Fibroblast of lung (primary cell): Measurements from ENCODE around the gene ZNF805. TPM values are rescaled to one million over a fixed set of nuclear protein-coding genes. Genes with fewer than 3 reads are reported as not detected.
A peak's percentile ranks its signal among the peaks of the same experiment; 100 is the strongest.
"Not testable (repeated sequence)": the region's sequence is repeated elsewhere in the genome, so short reads cannot be mapped to it uniquely, and the experiment has no call there.

ENCODE experiments used
- DNase-seq, 2 donors: peaks; one replicate each; pipeline versions ENCODE4 v3.0.0 to v3.0.0-alpha.2; 2010; ENCODE audit warnings: low read depth in 2 of 2
- H2AFZ ChIP-seq: 2 replicates; pipeline ENCODE4 v1.5.1; 2012; ENCODE audit warnings: low read length, control low read depth, inconsistent platforms
- H3K27ac ChIP-seq: 2 replicates; pipeline ENCODE4 v1.5.1; 2011; ENCODE audit warnings: low read length, control low read depth; ENCODE audit not compliant: insufficient read depth
- H3K27me3 ChIP-seq: 2 replicates; pipeline ENCODE4 v1.5.1; 2011; ENCODE audit warnings: mild to moderate bottlenecking, low read length; ENCODE audit not compliant: control insufficient read depth, insufficient read depth
- H3K36me3 ChIP-seq: 2 replicates; pipeline ENCODE4 v1.5.1; 2011; ENCODE audit warnings: low read length; ENCODE audit not compliant: control insufficient read depth, insufficient read depth
- H3K4me1 ChIP-seq: 2 replicates; pipeline ENCODE4 v1.5.1; 2011; ENCODE audit warnings: low read length; ENCODE audit not compliant: control insufficient read depth, insufficient read depth; ENCODE audit errors: extremely low read depth
- H3K4me2 ChIP-seq: 2 replicates; pipeline ENCODE4 v1.5.1; 2011; ENCODE audit warnings: low read length, control low read depth; ENCODE audit not compliant: insufficient read depth; ENCODE audit errors: extremely low read depth
- H3K4me3 ChIP-seq, 4 experiments: fragments of 200-600 bp in 1 of 4; sonication (generic) in 1 of 4; replicated peaks in 1 of 4; 2 replicates each; pipeline ENCODE4 v1.5.1; 2011 to 2016; ENCODE audit warnings: low read length in 4 of 4, low read depth in 3 of 4, mild to moderate bottlenecking in 3 of 4, control low read depth in 2 of 4, inconsistent platforms in 1 of 4, mixed read lengths in 1 of 4; ENCODE audit not compliant: insufficient read depth in 1 of 4; ENCODE audit errors: control extremely low read depth in 1 of 4
- H3K79me2 ChIP-seq: 2 replicates; pipeline ENCODE4 v1.5.1; 2012; ENCODE audit warnings: mild to moderate bottlenecking, low read length, inconsistent platforms; ENCODE audit not compliant: control insufficient read depth, insufficient read depth
- H3K9ac ChIP-seq: 2 replicates; pipeline ENCODE4 v1.5.1; 2011; ENCODE audit warnings: mild to moderate bottlenecking, low read length, control low read depth; ENCODE audit not compliant: insufficient read depth
- H3K9me3 ChIP-seq: 2 replicates; pipeline ENCODE4 v1.5.1; 2012; ENCODE audit warnings: low read depth, low read length; ENCODE audit not compliant: control insufficient read depth, insufficient read depth
- H4K20me1 ChIP-seq: 2 replicates; pipeline ENCODE4 v1.5.1; 2011; ENCODE audit warnings: low read length; ENCODE audit not compliant: control insufficient read depth, insufficient read depth; ENCODE audit errors: extremely low read depth
- EZH2 ChIP-seq: IDR thresholded peaks from 2 replicates; pipeline ENCODE4 v1.5.1; 2012; ENCODE audit warnings: low read length, control low read depth, mild to moderate bottlenecking; ENCODE audit errors: missing control alignments
- polyA plus RNA-seq, 2 donors: library from polyadenylated mRNA; depleted of rRNA in 1 of 2; stranded (reverse) in 1 of 2; unstranded in 1 of 2; fragments of >200 nt; gene quantifications; 2 replicates each; pipeline ENCODE4 v1.2.1, GENCODE V29; 2011 to 2012; ENCODE audit warnings: missing spikeins in 1 of 2
- total RNA-seq: library from RNA; depleted of rRNA; stranded (reverse); fragments of >200 nt; gene quantifications from 2 replicates; pipeline ENCODE4 v1.2.1, GENCODE V29; 2014
- TF ChIP-seq, protein P1 (sequence below), 2 donors: IDR thresholded peaks in 1 of 2; conservative IDR thresholded peaks in 1 of 2; 1 replicate in 1 of 2; 2 replicates in 1 of 2; pipeline ENCODE4 v1.5.1; 2011 to 2012; ENCODE audit warnings: low read length in 2 of 2, control low read depth in 1 of 2, inconsistent platforms in 1 of 2, low read depth in 1 of 2, mild to moderate bottlenecking in 1 of 2

Gene ZNF805
- total and polyA plus RNA-seq, 2 donors (not counting 1 experiment from before 2014, with no cell fraction given): 8.1 to 40.6 TPM

DNA sequence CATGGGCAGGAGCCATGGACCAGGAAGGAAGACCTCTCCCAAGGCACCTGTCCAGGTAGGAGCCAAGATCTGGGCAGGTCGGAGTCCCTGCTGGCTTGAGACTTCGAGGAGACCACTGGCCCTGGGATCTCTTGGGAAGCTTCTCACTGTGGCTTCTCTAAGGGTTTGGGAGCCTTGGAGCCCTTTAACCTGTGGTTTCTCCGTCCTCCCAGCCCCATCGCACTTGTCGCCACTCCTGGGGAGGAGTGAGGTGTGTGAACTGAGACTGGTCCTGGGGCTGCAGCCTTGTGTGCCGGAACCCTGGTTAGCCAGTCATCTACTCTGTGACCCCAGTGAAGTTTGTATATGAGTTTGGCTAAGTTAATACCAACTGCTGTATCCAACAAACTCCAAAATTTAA is 8.2 kb downstream of the ZNF805 start:
- TF ChIP-seq, protein P1, sequence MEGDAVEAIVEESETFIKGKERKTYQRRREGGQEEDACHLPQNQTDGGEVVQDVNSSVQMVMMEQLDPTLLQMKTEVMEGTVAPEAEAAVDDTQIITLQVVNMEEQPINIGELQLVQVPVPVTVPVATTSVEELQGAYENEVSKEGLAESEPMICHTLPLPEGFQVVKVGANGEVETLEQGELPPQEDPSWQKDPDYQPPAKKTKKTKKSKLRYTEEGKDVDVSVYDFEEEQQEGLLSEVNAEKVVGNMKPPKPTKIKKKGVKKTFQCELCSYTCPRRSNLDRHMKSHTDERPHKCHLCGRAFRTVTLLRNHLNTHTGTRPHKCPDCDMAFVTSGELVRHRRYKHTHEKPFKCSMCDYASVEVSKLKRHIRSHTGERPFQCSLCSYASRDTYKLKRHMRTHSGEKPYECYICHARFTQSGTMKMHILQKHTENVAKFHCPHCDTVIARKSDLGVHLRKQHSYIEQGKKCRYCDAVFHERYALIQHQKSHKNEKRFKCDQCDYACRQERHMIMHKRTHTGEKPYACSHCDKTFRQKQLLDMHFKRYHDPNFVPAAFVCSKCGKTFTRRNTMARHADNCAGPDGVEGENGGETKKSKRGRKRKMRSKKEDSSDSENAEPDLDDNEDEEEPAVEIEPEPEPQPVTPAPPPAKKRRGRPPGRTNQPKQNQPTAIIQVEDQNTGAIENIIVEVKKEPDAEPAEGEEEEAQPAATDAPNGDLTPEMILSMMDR (conservative IDR thresholded peaks at IDR 0.05 in 1 of 2, IDR thresholded peaks at IDR 0.05 in 1 of 2; ENCODE audit: low read depth in 1 of 2, low read length in 2 of 2): no peak
- no peak for TF ChIP-seq EZH2
- H3K9me3 ChIP-seq: no peaks in the 10 kb centered on the region
- no peak for DNase-seq
- peaks cover 22% of the 10 kb centered on the region for H3K36me3 ChIP-seq
- H3K9ac ChIP-seq: no peak overlapping the region
- no peak overlapping the region for H3K4me2 ChIP-seq
- peaks cover 2% of the 10 kb centered on the region for H3K4me1 ChIP-seq
- H3K79me2 ChIP-seq: peaks cover 6% of the 10 kb centered on the region
- H3K27me3 ChIP-seq: no peaks in the 10 kb centered on the region
- peak overlapping the region; percentile 17 for H3K27ac ChIP-seq
- H2AFZ ChIP-seq: no peak overlapping the region
- H4K20me1 ChIP-seq: no peaks in the 10 kb centered on the region
- no peak overlapping the region for H3K4me3 ChIP-seq

DNA sequence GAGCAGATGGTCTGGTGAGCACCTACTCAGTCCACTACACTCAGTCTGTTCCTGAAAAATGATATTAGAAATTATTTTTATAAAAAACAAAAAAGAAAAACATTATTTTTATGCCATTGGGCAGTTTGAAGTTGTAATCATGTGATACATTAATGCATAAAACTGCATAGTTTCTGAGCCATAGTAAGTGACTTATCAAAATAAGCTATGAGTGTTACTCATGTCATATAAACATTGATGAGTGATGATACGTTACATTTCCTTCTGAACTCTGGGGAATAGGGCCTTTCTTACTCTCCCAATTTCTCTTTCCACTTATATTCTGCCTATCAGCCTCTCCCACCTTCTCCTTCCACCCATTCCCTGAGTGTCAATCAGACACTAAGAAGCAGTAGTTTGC is 8.9 kb downstream of the ZNF805 start:
- H3K36me3 ChIP-seq: peaks cover 27% of the 10 kb centered on the region

DNA sequence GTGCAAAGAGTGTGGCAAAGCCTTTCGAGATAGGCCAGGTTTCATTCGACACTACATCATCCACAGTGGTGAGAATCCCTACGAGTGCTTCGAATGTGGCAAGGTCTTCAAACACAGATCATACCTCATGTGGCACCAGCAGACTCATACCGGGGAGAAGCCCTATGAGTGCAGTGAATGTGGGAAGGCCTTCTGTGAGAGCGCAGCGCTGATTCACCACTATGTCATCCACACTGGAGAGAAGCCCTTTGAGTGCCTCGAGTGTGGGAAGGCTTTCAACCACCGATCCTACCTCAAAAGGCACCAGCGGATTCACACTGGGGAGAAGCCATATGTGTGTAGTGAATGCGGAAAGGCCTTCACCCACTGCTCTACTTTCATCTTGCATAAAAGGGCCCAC is 13.3 kb downstream of the ZNF805 start:
- H3K79me2 ChIP-seq, H3K9ac ChIP-seq, DNase-seq, H4K20me1 ChIP-seq, H3K4me3 ChIP-seq, H3K27ac ChIP-seq, H3K27me3 ChIP-seq, H3K9me3 ChIP-seq, H2AFZ ChIP-seq, H3K4me1 ChIP-seq, H3K4me2 ChIP-seq: not testable (repeated sequence)
- peaks cover 17% of the 10 kb centered on the region for H3K36me3 ChIP-seq

More for the DNA sequence above, 8.9 kb downstream of the ZNF805 start:
- no peaks in the 10 kb centered on the region for H3K27me3 ChIP-seq
- H3K4me2 ChIP-seq: no peak overlapping the region
- no peak overlapping the region for H3K9ac ChIP-seq
- H4K20me1 ChIP-seq: no peaks in the 10 kb centered on the region
- no peak for TF ChIP-seq EZH2
- no peak overlapping the region for H3K4me3 ChIP-seq
- peak overlapping the region; percentile 17 for H3K27ac ChIP-seq
- H3K9me3 ChIP-seq: no peaks in the 10 kb centered on the region
- no peak for DNase-seq
- peaks cover 5% of the 10 kb centered on the region for H3K79me2 ChIP-seq
- no peak overlapping the region for H2AFZ ChIP-seq
- H3K4me1 ChIP-seq: peaks cover 2% of the 10 kb centered on the region

DNA sequence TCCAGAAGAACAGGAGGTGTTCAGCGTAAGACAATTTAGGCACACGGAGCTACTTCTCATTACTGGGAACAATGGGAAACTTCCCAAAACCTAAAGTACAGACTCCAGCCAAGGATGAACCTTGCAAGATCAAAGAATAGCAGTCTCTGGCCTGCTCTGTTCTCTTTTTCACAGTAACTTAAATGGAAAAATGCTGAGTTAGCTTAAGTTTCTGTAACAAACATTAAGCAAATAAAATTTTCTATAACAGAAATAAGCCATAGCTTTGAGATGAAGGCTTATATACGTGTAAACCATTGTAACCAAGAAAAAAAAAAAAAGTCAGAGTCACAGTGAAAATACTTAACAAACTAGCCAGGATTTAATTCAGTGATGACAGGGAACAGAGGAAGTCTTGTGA is 21.6 kb downstream of the ZNF805 start:
- Histone ChIP-seq H3K9me3 (no peaks in the 10 kb centered on the region), H3K27ac (no peak overlapping the region), H3K4me2 (no peak overlapping the region), H3K4me3 (no peak overlapping the region), H3K79me2 (no peaks in the 10 kb centered on the region), H4K20me1 (no peaks in the 10 kb centered on the region), H3K4me1 (no peaks in the 10 kb centered on the region), H3K27me3 (no peaks in the 10 kb centered on the region), H3K9ac (no peak overlapping the region), H2AFZ (no peak overlapping the region), H3K36me3 (no peaks in the 10 kb centered on the region)
- no peak for DNase-seq
- TF ChIP-seq EZH2: no peak
- TF ChIP-seq, protein P1 (conservative IDR thresholded peaks at IDR 0.05 in 1 of 2, IDR thresholded peaks at IDR 0.05 in 1 of 2; ENCODE audit: low read depth in 1 of 2, low read length in 2 of 2): no peak
